UCSD-AML1 (cell line): ENCODE measurements around the gene NARS2.
"Not testable (repeated sequence)": the region's sequence is repeated elsewhere in the genome, so short reads cannot be mapped to it uniquely, and the experiment has no call there.

ENCODE experiments used
- DNase-seq: peaks from one replicate; lab custom pipeline; 2025; ENCODE audit not compliant: unreplicated experiment; lab: John Stamatoyannopoulos, UW

Gene NARS2

GRCh38 chr11:78493413-78493975 lies 81.2 kb downstream of the NARS2 start:
- DNase-seq = no peak

DNA sequence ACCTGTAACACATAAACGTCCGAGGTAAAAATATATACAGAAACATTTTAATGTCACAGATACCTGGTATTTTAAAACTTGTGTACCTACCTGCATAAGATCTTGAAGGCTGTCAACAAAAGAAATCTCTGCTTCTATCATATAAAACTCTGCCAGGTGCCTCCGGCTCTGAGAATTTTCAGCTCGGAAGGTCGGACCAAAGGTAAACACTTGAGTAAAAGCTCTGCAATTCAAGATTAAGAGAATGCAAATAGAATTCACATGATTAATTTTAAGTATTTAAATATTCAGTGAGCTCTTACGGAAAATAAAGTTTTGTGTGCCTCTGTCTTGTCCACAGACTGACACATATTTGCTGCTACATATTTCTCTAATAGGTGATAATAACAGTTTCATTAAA lies 81.7 kb downstream of the NARS2 start:
- no peak for DNase-seq

- DNase-seq = no peak
Measured at GRCh38 chr11:78489184-78489583, 85.5 kb downstream of the NARS2 start.

GRCh38 chr11:78478536-78478935 lies 96.1 kb downstream of the NARS2 start:
- no peak for DNase-seq

- DNase-seq = no peak
Measured at GRCh38 chr11:78476066-78476465, 98.6 kb downstream of the NARS2 start.

DNA sequence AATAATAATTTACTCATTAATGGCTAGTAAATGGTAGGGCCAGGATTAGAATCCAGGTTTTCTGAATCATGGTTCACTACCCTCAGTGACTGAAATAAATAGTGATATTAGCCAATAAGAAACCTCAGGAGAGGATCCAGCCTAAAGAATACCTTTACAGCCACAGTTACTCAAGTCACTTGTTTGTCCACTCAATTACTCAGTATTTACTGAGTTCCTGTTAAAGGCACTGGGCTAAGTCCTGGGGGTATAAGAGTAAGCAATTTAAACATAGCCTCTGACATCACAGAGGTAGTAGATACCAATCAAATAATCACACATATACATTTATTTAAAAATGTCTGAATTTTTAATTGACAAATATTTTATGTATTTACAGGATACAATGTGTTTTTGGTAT lies 100.2 kb downstream of the NARS2 start:
- no peak for DNase-seq

- no peak for DNase-seq
Measured at GRCh38 chr11:78472905-78473304, 101.8 kb downstream of the NARS2 start.

- no peak for DNase-seq
Measured at GRCh38 chr11:78472382-78472781, 102.3 kb downstream of the NARS2 start.

- DNase-seq = no peak
Measured at GRCh38 chr11:78470861-78471442, 103.7 kb downstream of the NARS2 start.

- DNase-seq = no peak
Measured at GRCh38 chr11:78469896-78470295, 104.8 kb downstream of the NARS2 start.

- no peak for DNase-seq
Measured at GRCh38 chr11:78467931-78468330, 106.7 kb downstream of the NARS2 start.

DNA sequence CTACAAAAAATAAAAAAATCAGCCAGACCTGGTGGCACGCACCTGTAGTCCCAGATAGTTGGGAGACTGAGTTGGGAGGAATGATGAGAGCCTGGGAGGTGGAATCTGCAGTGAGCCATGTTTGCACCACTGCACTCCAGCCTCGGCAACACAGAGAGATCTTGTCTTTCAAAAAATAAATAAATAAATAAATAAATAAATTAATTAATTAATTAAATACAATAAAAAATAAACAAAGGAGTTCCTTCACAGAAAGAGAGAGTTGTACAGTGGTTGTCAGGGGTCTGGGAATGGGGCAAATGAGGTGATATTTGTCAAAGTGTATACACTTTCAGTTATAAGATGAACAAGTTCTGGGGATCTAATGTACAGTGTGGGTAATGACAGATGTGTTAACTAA lies 107.3 kb downstream of the NARS2 start:
- DNase-seq = no peak

- DNase-seq = no peak
Measured at GRCh38 chr11:78465169-78465942, 109.3 kb downstream of the NARS2 start.

- not testable (repeated sequence) for DNase-seq
Measured at GRCh38 chr11:78464787-78465168, 109.9 kb downstream of the NARS2 start.

DNA sequence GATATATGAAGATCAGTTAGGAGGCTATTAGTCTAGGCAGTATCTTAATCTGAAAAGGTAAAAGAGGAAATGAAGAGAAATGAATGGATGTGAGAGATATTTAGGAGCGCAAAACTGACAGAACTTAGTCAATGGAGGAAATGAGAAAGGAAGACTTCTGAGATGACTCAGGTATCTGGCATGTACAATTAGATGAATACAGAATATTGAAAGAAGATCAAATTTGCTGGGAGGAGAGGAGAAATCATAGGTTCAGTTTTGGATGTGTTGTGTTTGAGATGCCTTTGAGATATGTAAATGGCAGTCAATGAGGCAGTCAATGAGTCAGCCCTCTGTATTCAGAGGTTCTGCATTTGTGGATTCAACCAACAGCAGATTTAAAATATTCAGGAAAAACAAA lies 114.2 kb downstream of the NARS2 start:
- no peak for DNase-seq

- DNase-seq = no peak
Measured at GRCh38 chr11:78459738-78460137, 114.9 kb downstream of the NARS2 start.

DNA sequence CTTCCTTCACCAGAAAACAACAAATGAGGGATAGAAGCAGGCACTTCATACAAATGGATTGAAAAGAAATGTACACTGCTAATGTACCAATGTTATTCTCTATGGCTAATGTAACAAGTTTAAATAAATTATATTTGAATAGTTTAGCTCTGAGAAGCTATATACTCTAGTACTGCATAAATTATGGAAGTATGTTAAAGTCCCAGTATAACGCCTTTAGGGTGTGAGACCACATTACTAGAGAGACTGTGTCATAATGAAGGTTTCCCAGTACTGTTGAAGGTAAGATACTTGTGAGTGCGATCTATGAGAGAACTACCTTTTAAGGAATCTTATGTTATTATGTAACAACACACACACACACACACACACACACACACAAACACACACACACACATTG lies 117.2 kb downstream of the NARS2 start:
- no peak for DNase-seq

GRCh38 chr11:78453140-78453935 lies 121.3 kb downstream of the NARS2 start:
- DNase-seq = no peak

GRCh38 chr11:78451371-78452150 lies 123.1 kb downstream of the NARS2 start:
- no peak for DNase-seq

- DNase-seq = no peak
Measured at GRCh38 chr11:78450866-78451265, 123.8 kb downstream of the NARS2 start.

- DNase-seq = no peak
Measured at GRCh38 chr11:78449866-78450265, 124.8 kb downstream of the NARS2 start.
